OCI-M2 (cell line): ENCODE measurements around the gene SLC38A4.

Source experiments
- DNase-seq: peaks from one replicate; lab custom pipeline; 2025; ENCODE audit not compliant: unreplicated experiment; lab: John Stamatoyannopoulos, UW

Gene SLC38A4

GRCh38 chr12:46717868-46718267, 107.9 kb downstream of the SLC38A4 start:
- no peak for DNase-seq

GRCh38 chr12:46717159-46717558, 108.6 kb downstream of the SLC38A4 start:
- DNase-seq, result no peak
